ENCODE data around the gene ASS1.

ASS1 gene

GRCh38 chr9:130458027-130458803 lies 13.5 kb downstream of the ASS1 start:
- no peak for DNase-seq

- DNase-seq: no peak
These were observed 14.0 kb downstream of the ASS1 start for GRCh38 chr9:130458804-130459067.

- no peak for DNase-seq
These were observed 14.4 kb downstream of the ASS1 start for GRCh38 chr9:130459151-130459550.

- no peak for DNase-seq
These were observed 15.3 kb downstream of the ASS1 start for GRCh38 chr9:130459941-130460669.

- peak; percentile 19 for DNase-seq
These were observed 16.5 kb downstream of the ASS1 start for GRCh38 chr9:130461218-130461630.

- no peak for DNase-seq
These were observed 17.0 kb downstream of the ASS1 start for GRCh38 chr9:130461731-130462130.

- DNase-seq: no peak
These were observed 18.2 kb downstream of the ASS1 start for GRCh38 chr9:130462685-130463540.

- no peak for DNase-seq
These were observed 19.3 kb downstream of the ASS1 start for GRCh38 chr9:130463763-130464745.

GRCh38 chr9:130465383-130466096 lies 20.8 kb downstream of the ASS1 start:
- no peak for DNase-seq

- DNase-seq: no peak
These were observed 21.9 kb downstream of the ASS1 start for GRCh38 chr9:130466537-130467217.

GRCh38 chr9:130467316-130467715 lies 22.6 kb downstream of the ASS1 start:
- peak; percentile 65 for DNase-seq

- no peak for DNase-seq
These were observed 23.8 kb downstream of the ASS1 start for GRCh38 chr9:130468566-130468965.

- no peak for DNase-seq
These were observed 25.5 kb downstream of the ASS1 start for GRCh38 chr9:130470269-130470668.

GRCh38 chr9:130470950-130471349 lies 26.2 kb downstream of the ASS1 start:
- DNase-seq: no peak

- DNase-seq: no peak
These were observed 26.8 kb downstream of the ASS1 start for GRCh38 chr9:130471411-130472183.

GRCh38 chr9:130472184-130472705 lies 27.5 kb downstream of the ASS1 start:
- DNase-seq: no peak

- DNase-seq: no peak
These were observed 28.2 kb downstream of the ASS1 start for GRCh38 chr9:130473009-130473408.

GRCh38 chr9:130473566-130473965 lies 28.8 kb downstream of the ASS1 start:
- no peak for DNase-seq

GRCh38 chr9:130474106-130474505 lies 29.3 kb downstream of the ASS1 start:
- DNase-seq: no peak

GRCh38 chr9:130476151-130476730 lies 31.5 kb downstream of the ASS1 start:
- no peak for DNase-seq
